Measurements from ENCODE around the gene B3GNT8. TPM values are rescaled to one million over a fixed set of nuclear protein-coding genes. Genes with fewer than 3 reads are reported as not detected.

The B3GNT8 gene
- total RNA-seq, 1 donor = 0.86 TPM

GRCh38 chr19:41421314-41421713 is 5.9 kb downstream of the B3GNT8 start:
- no peak for TF ChIP-seq CTCF (IDR thresholded peaks at IDR 0.05; ENCODE audit: insufficient read depth, low read depth, low read length)
- H3K4me3 ChIP-seq (ENCODE audit: low read depth, low read length) = no peak overlapping the region
- DNase-seq (ENCODE audit: low read depth) = no peak

- no peak for DNase-seq (ENCODE audit: low read depth)
- no peak for TF ChIP-seq CTCF (IDR thresholded peaks at IDR 0.05; ENCODE audit: insufficient read depth, low read depth, low read length)
- no peak overlapping the region for H3K4me3 ChIP-seq (ENCODE audit: low read depth, low read length)
Observed at GRCh38 chr19:41420101-41420880, 6.9 kb downstream of the B3GNT8 start.

GRCh38 chr19:41416194-41416674 is 10.9 kb downstream of the B3GNT8 start:
- no peak for TF ChIP-seq CTCF (IDR thresholded peaks at IDR 0.05; ENCODE audit: insufficient read depth, low read depth, low read length)
- no peak for DNase-seq (ENCODE audit: low read depth)
- no peak overlapping the region for H3K4me3 ChIP-seq (ENCODE audit: low read depth, low read length)

- H3K4me3 ChIP-seq (ENCODE audit: low read depth, low read length) = no peak overlapping the region
- no peak for DNase-seq (ENCODE audit: low read depth)
- no peak for TF ChIP-seq CTCF (IDR thresholded peaks at IDR 0.05; ENCODE audit: insufficient read depth, low read depth, low read length)
Observed at GRCh38 chr19:41415154-41415571, 12.0 kb downstream of the B3GNT8 start.

GRCh38 chr19:41414461-41414860 is 12.7 kb downstream of the B3GNT8 start:
- DNase-seq (ENCODE audit: low read depth) = no peak
- no peak for TF ChIP-seq CTCF (IDR thresholded peaks at IDR 0.05; ENCODE audit: insufficient read depth, low read depth, low read length)
- no peak overlapping the region for H3K4me3 ChIP-seq (ENCODE audit: low read depth, low read length)

- no peak overlapping the region for H3K4me3 ChIP-seq (ENCODE audit: low read depth, low read length)
- no peak for TF ChIP-seq CTCF (IDR thresholded peaks at IDR 0.05; ENCODE audit: insufficient read depth, low read depth, low read length)
- no peak for DNase-seq (ENCODE audit: low read depth)
Observed at GRCh38 chr19:41413947-41414346, 13.2 kb downstream of the B3GNT8 start.
